ENCODE results near the gene TMC3. TPM values are rescaled to one million over a fixed set of nuclear protein-coding genes. Genes with fewer than 3 reads are reported as not detected.

Gene TMC3
- total and polyA plus RNA-seq, 4 donors = 0.02 to 0.13 TPM; not detected in 2

GRCh38 chr15:81291916-81292522 lies 82.0 kb downstream of the TMC3 start:
- H3K9me3 ChIP-seq (ENCODE audit: control insufficient read depth in 4 of 4, low read length in 3 of 4) = no peaks in the 10 kb centered on the region
- no peak for DNase-seq (ENCODE audit: low spot score)
- WGBS = 73% methylated on average over 5 of the region's 5 CpGs
- no peaks in the 10 kb centered on the region for H3K36me3 ChIP-seq (ENCODE audit: control insufficient read depth in 4 of 4, insufficient read depth in 3 of 4, low read depth in 1 of 4, low read length in 3 of 4)
- H3K9ac ChIP-seq (ENCODE audit: low read depth in 1 of 2, low read length in 2 of 2) = no peak overlapping the region
- TF ChIP-seq FOXA2 (IDR thresholded peaks at IDR 0.05) = no peak
- no peak for TF ChIP-seq JUND (IDR thresholded peaks at IDR 0.05)
- TF ChIP-seq NR2F2 (IDR thresholded peaks at IDR 0.05) = no peak
- no peak for TF ChIP-seq ZBTB33 (IDR thresholded peaks at IDR 0.05)
- TF ChIP-seq GABPA (IDR thresholded peaks at IDR 0.05 in 1 of 2, conservative IDR thresholded peaks at IDR 0.05 in 1 of 2) = no peak
- TF ChIP-seq FOXA1 (IDR thresholded peaks at IDR 0.05) = no peak
- no peak for TF ChIP-seq HNF4A (conservative IDR thresholded peaks at IDR 0.05)
- TF ChIP-seq EGR1 (IDR thresholded peaks at IDR 0.05; ENCODE audit: low read depth in 2 of 2) = no peak
- no peak for TF ChIP-seq RXRA (IDR thresholded peaks at IDR 0.05)
- TF ChIP-seq ATF3 (IDR thresholded peaks at IDR 0.05) = no peak
- no peak for TF ChIP-seq MAX (IDR thresholded peaks at IDR 0.05)
- TF ChIP-seq CTCF (IDR thresholded peaks at IDR 0.05; ENCODE audit: low read depth, low read length, missing input control) = no peak
- no peak for TF ChIP-seq REST (IDR thresholded peaks at IDR 0.05)
- TF ChIP-seq YY1 (IDR thresholded peaks at IDR 0.05) = no peak
- no peak for TF ChIP-seq TAF1 (conservative IDR thresholded peaks at IDR 0.05)
- TF ChIP-seq HNF4G (IDR thresholded peaks at IDR 0.05) = no peak
- no peak overlapping the region for H3K27ac ChIP-seq (ENCODE audit: low read depth in 1 of 2, low read length in 2 of 2)
- no peak overlapping the region for H3K4me3 ChIP-seq (ENCODE audit: low read depth in 1 of 3, low read length in 3 of 3)
- H3K27me3 ChIP-seq (ENCODE audit: control insufficient read depth in 4 of 4, insufficient read depth in 4 of 4, low read length in 3 of 4) = no peaks in the 10 kb centered on the region
- H3K4me1 ChIP-seq (ENCODE audit: control insufficient read depth in 4 of 4, insufficient read depth in 4 of 4, low read length in 3 of 4) = no peaks in the 10 kb centered on the region
